HepG2 (cell line): Measurements from ENCODE around the gene ADAD2. TPM values are rescaled to one million over a fixed set of nuclear protein-coding genes. Genes with fewer than 3 reads are reported as not detected.

Source experiments
- ATAC-seq: fragments of 200-7000 bp; cut with Tn5 transposase; 3 replicates; pipeline ENCODE4 v1.9.1; 2020; ENCODE audit warnings: mild to moderate bottlenecking, moderate library complexity
- BruUV-seq: library from RNA; stranded (reverse); fragments of 400-500 nt; replicated peaks from 2 replicates; lab custom pipeline; 2021; lab: Mats Ljungman, UMichigan
- CTCF ChIA-PET: fragments of 300-600 bp; formaldehyde crosslinking; extraction: SDS; loops from one replicate; lab custom pipeline; 2021; ENCODE audit warnings: low total read pairs, inconsistent platforms, low intra/inter-chr PET ratio; lab: Yijun Ruan, JAX
- POLR2A ChIA-PET: fragments of 350-600 bp; sonication (Branson Sonifier 250); formaldehyde crosslinking; loops from one replicate; lab custom pipeline; 2020; ENCODE audit warnings: antibody characterized with exemption, inconsistent platforms; lab: Yijun Ruan, JAX
- DNase-seq: peaks from one replicate; pipeline ENCODE4 v3.0.0-alpha.2; 2015; ENCODE audit warnings: low spot score
- FAIRE-seq: peaks from 3 replicates; lab custom pipeline; 2011; peaks lifted over from hg19 to GRCh38; lab: Jason Lieb, UNC
- H2AFZ ChIP-seq: one replicate; pipeline ENCODE4 v1.6.1; 2011; ENCODE audit warnings: low read length, inconsistent platforms
- H3K27ac ChIP-seq: fragments of 300-600 bp; 3 replicates; pipeline ENCODE4 v1.8.0; 2011; ENCODE audit warnings: mixed run types, mild to moderate bottlenecking, mixed read lengths, low read length, inconsistent platforms; ENCODE audit not compliant: insufficient read depth; ENCODE audit errors: extremely low read length
- H3K27me3 ChIP-seq, 2 experiments: fragments of 200-600 bp in 1 of 2; 2 replicates in 1 of 2; 3 replicates in 1 of 2; pipeline versions ENCODE4 v1.6.0 to v1.8.0; 2011; ENCODE audit warnings: low read length in 2 of 2, mild to moderate bottlenecking in 2 of 2, moderate library complexity in 2 of 2, inconsistent platforms in 1 of 2; ENCODE audit not compliant: insufficient read depth in 2 of 2, control insufficient read depth in 1 of 2
- H3K36me3 ChIP-seq, 2 experiments: fragments of 200-600 bp in 1 of 2; replicated peaks in 1 of 2; 2 replicates in 1 of 2; 3 replicates in 1 of 2; pipeline versions ENCODE4 v1.5.1 to v1.8.0; 2011; ENCODE audit warnings: low read length in 2 of 2, inconsistent platforms in 1 of 2; ENCODE audit not compliant: insufficient read depth in 2 of 2, control insufficient read depth in 1 of 2
- H3K4me1 ChIP-seq: 2 replicates; pipeline ENCODE4 v1.5.1; 2012; ENCODE audit warnings: low read length, inconsistent platforms; ENCODE audit not compliant: insufficient read depth
- H3K4me2 ChIP-seq: 2 replicates; pipeline ENCODE4 v1.6.0; 2011; ENCODE audit warnings: low read depth, low read length, inconsistent platforms
- H3K4me3 ChIP-seq, 3 experiments: fragments of 200-600 bp in 1 of 3; sonication (generic), shearing (Covaris generic) in 1 of 3; replicated peaks in 1 of 3; 2 replicates each; pipeline ENCODE4 v1.5.1; 2011 to 2016; ENCODE audit warnings: low read length in 3 of 3, inconsistent platforms in 2 of 3, low read depth in 2 of 3, mild to moderate bottlenecking in 2 of 3, control low read depth in 1 of 3, mixed read lengths in 1 of 3; ENCODE audit not compliant: insufficient read depth in 1 of 3
- H3K79me2 ChIP-seq: one replicate; pipeline ENCODE4 v1.6.1; 2011; ENCODE audit warnings: low read length, inconsistent platforms; ENCODE audit not compliant: insufficient read depth
- H3K9ac ChIP-seq: 2 replicates; pipeline ENCODE4 v1.6.0; 2011; ENCODE audit warnings: mild to moderate bottlenecking, low read depth, low read length, inconsistent platforms; ENCODE audit not compliant: insufficient read depth
- H3K9me3 ChIP-seq: 2 replicates; pipeline ENCODE4 v1.5.1; 2012; ENCODE audit warnings: mild to moderate bottlenecking, low read length
- H4K20me1 ChIP-seq: 2 replicates; pipeline ENCODE4 v1.6.0; 2011; ENCODE audit warnings: inconsistent platforms, mild to moderate bottlenecking, low read length, moderate library complexity; ENCODE audit not compliant: insufficient read depth
- BHLHE40 ChIP-seq: IDR thresholded peaks from 2 replicates; pipeline ENCODE4 v1.6.1; 2011; ENCODE audit warnings: low read length, improper control_type of control experiment
- HHEX ChIP-seq: IDR thresholded peaks from 2 replicates; pipeline ENCODE4 v1.6.1; 2016; ENCODE audit warnings: control low read depth
- KLF12 ChIP-seq: sonication (generic); formaldehyde crosslinking; IDR thresholded peaks from 2 replicates; pipeline ENCODE4 v1.4.0; 2020; ENCODE audit warnings: missing genetic modification reagents, borderline replicate concordance
- NFE2L2 ChIP-seq: fragments of 150-350 bp; IDR thresholded peaks from 2 replicates; pipeline ENCODE4 v1.6.1; 2014; ENCODE audit warnings: low read length
- REL ChIP-seq: sonication (generic); formaldehyde crosslinking; conservative IDR thresholded peaks from 2 replicates; pipeline ENCODE4 v1.8.0; 2022; ENCODE audit warnings: mild to moderate bottlenecking, missing genetic modification reagents, moderate library complexity
- ZFYVE20 ChIP-seq: sonication (generic); formaldehyde crosslinking; IDR thresholded peaks from 2 replicates; pipeline ENCODE4 v1.8.0; 2023; ENCODE audit warnings: low read depth, mild to moderate bottlenecking, moderate library complexity, missing genetic modification reagents, borderline replicate concordance
- ZNF543 ChIP-seq: sonication (generic); formaldehyde crosslinking; IDR thresholded peaks from 2 replicates; pipeline ENCODE4 v1.4.0; 2020; ENCODE audit warnings: mild to moderate bottlenecking, missing genetic modification reagents
- ZSCAN31 ChIP-seq: sonication (generic); formaldehyde crosslinking; IDR thresholded peaks from 2 replicates; pipeline ENCODE4 v1.5.0; 2020; ENCODE audit warnings: low read depth, mild to moderate bottlenecking, missing genetic modification reagents
- WGBS: methylation state at CpG from one replicate; pipeline ENCODE4 v1.1.6; 2017; ENCODE audit warnings: low lambda C conversion rate; 5-methylcytosine and 5-hydroxymethylcytosine counted together
- in situ Hi-C: cut with HindIII; loops from 2 replicates; pipeline ENCODE4 v1.10.0; 2017; ENCODE audit warnings: low pct_unique_long_range_greater_than_20kb; ENCODE audit not compliant: extremely low pct_ligation_motif_present
- intact Hi-C: fragments of 100-400 bp; cut with micrococcal nuclease; formaldehyde crosslinking; loops from one replicate; pipeline ENCODE4 v1.10.0; 2022; ENCODE audit not compliant: unreplicated experiment
- polyA plus RNA-seq, 8 experiments: library from polyadenylated mRNA; depleted of rRNA in 3 of 8; stranded (reverse) in 7 of 8; unstranded in 1 of 8; fragments of >200 nt; fragmentation: Illumina TruSeq in 4 of 8; extraction: Trizol in 4 of 8; gene quantifications; 2 replicates each; pipeline versions ENCODE4 v1.2.1 to v1.2.3, GENCODE V29; 2011 to 2016; ENCODE audit warnings: low read depth in 4 of 8, missing spikeins in 1 of 8, mixed read lengths in 1 of 8; ENCODE audit not compliant: insufficient read depth in 1 of 8
- total RNA-seq, 5 experiments: library from RNA; depleted of rRNA; stranded (reverse); fragments of >200 nt; fragmentation: Illumina TruSeq; extraction: Trizol; gene quantifications; 2 replicates each; pipeline ENCODE4 v1.2.3, GENCODE V29; 2016; ENCODE audit warnings: low read depth in 1 of 5
- TF ChIP-seq, protein P1 (sequence below): sonication (generic); formaldehyde crosslinking; IDR thresholded peaks from 2 replicates; pipeline ENCODE4 v1.5.0; 2020; ENCODE audit warnings: mild to moderate bottlenecking, missing genetic modification reagents
- TF ChIP-seq, protein P2 (sequence below): IDR thresholded peaks from 2 replicates; pipeline ENCODE4 v1.6.1; 2016; ENCODE audit warnings: mild to moderate bottlenecking
- TF ChIP-seq, protein P3 (sequence below), 2 experiments: IDR thresholded peaks; 2 replicates each; pipeline ENCODE4 v1.6.1; 2011 to 2012; ENCODE audit warnings: low read length in 2 of 2, borderline replicate concordance in 1 of 2, low read depth in 1 of 2, mild to moderate bottlenecking in 1 of 2, moderate library complexity in 1 of 2
- TF ChIP-seq, protein P4 (sequence below): sonication (generic); formaldehyde crosslinking; IDR thresholded peaks from 2 replicates; pipeline ENCODE4 v1.9.0; 2021; ENCODE audit warnings: missing genetic modification reagents, borderline replicate concordance
- TF ChIP-seq, protein P5 (sequence below): sonication (generic); formaldehyde crosslinking; IDR thresholded peaks from 2 replicates; pipeline ENCODE4 v1.4.0; 2020; ENCODE audit warnings: missing genetic modification reagents; ENCODE audit errors: not compliant biosample characterization

ADAD2 gene
- total and polyA plus RNA-seq, 2 of the 13 experiments (the other 11 are each of a cell fraction or from before 2014, with no cell fraction given): not detected

DNA sequence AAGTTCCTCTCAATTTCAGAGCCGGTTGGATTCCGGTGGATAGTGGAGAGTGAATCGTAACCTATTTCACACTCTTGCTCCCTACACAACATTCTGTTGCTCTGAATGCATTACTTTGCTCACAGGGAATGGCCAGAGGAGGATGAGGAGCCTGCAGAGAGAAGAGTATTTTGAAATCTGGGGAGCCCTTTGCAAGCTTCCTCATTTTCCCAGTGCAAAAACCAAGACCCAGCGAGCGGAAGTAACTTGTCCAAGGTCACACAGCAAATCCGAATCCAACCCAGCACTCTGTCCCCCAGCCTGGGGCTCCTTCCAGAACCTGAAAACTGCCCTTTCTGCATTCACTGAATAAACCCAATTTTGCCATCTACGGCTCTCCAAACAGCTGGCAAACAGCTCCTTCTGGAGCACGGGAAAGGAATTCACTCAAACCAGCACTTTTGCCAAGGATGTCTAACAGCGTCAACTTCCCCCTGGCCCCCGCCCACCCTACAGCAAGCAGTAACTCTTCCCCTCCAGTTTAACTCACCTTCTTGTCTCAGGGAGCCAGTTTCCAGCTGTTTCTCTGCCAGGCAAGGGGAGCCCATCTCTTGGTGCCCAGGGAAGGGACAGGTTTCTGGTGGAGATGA lies 48.3 kb downstream of the ADAD2 start:
- Histone ChIP-seq H3K4me2 (no peak overlapping the region), H3K4me3 (no peak overlapping the region), H3K9ac (no peak overlapping the region), H3K36me3 (no peaks in the 10 kb centered on the region), H2AFZ (no peak overlapping the region), H3K27ac (no peak overlapping the region), H3K4me1 (no peaks in the 10 kb centered on the region), H3K9me3 (no peaks in the 10 kb centered on the region), H3K79me2 (no peaks in the 10 kb centered on the region), H4K20me1 (no peaks in the 10 kb centered on the region), H3K27me3 (peaks cover 6 to 68% of the 10 kb centered on the region in 2 experiments)
- in situ Hi-C loops: no loop called here
- intact Hi-C loops: no loop called here
- FAIRE-seq: no peak
- ATAC-seq: no peak
- POLR2A ChIA-PET: no interaction called here
- BruUV-seq: no TSS peak
- no peak for DNase-seq
- 24% methylated on average over 10 of the region's 10 CpGs for WGBS
- CTCF ChIA-PET: no interaction called here
- TF ChIP-seq REL (CRISPR knock-in tag) (no peak), ZFYVE20 (CRISPR knock-in tag) (no peak), NFE2L2 (no peak), ZNF543 (CRISPR knock-in tag) (no peak), BHLHE40 (no peak), ZSCAN31 (CRISPR knock-in tag) (no peak), KLF12 (CRISPR knock-in tag) (no peak), HHEX (CRISPR knock-in tag) (no peak)
- TF ChIP-seq, protein P1, sequence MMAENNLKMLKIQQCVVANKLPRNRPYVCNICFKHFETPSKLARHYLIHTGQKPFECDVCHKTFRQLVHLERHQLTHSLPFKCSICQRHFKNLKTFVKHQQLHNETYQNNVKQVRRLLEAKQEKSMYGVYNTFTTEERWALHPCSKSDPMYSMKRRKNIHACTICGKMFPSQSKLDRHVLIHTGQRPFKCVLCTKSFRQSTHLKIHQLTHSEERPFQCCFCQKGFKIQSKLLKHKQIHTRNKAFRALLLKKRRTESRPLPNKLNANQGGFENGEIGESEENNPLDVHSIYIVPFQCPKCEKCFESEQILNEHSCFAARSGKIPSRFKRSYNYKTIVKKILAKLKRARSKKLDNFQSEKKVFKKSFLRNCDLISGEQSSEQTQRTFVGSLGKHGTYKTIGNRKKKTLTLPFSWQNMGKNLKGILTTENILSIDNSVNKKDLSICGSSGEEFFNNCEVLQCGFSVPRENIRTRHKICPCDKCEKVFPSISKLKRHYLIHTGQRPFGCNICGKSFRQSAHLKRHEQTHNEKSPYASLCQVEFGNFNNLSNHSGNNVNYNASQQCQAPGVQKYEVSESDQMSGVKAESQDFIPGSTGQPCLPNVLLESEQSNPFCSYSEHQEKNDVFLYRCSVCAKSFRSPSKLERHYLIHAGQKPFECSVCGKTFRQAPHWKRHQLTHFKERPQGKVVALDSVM (CRISPR knock-in tag): no peak
- TF ChIP-seq, protein P2, sequence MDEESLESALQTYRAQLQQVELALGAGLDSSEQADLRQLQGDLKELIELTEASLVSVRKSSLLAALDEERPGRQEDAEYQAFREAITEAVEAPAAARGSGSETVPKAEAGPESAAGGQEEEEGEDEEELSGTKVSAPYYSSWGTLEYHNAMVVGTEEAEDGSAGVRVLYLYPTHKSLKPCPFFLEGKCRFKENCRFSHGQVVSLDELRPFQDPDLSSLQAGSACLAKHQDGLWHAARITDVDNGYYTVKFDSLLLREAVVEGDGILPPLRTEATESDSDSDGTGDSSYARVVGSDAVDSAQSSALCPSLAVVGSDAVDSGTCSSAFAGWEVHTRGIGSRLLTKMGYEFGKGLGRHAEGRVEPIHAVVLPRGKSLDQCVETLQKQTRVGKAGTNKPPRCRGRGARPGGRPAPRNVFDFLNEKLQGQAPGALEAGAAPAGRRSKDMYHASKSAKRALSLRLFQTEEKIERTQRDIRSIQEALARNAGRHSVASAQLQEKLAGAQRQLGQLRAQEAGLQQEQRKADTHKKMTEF (CRISPR knock-in tag): no peak
- TF ChIP-seq, protein P3, sequence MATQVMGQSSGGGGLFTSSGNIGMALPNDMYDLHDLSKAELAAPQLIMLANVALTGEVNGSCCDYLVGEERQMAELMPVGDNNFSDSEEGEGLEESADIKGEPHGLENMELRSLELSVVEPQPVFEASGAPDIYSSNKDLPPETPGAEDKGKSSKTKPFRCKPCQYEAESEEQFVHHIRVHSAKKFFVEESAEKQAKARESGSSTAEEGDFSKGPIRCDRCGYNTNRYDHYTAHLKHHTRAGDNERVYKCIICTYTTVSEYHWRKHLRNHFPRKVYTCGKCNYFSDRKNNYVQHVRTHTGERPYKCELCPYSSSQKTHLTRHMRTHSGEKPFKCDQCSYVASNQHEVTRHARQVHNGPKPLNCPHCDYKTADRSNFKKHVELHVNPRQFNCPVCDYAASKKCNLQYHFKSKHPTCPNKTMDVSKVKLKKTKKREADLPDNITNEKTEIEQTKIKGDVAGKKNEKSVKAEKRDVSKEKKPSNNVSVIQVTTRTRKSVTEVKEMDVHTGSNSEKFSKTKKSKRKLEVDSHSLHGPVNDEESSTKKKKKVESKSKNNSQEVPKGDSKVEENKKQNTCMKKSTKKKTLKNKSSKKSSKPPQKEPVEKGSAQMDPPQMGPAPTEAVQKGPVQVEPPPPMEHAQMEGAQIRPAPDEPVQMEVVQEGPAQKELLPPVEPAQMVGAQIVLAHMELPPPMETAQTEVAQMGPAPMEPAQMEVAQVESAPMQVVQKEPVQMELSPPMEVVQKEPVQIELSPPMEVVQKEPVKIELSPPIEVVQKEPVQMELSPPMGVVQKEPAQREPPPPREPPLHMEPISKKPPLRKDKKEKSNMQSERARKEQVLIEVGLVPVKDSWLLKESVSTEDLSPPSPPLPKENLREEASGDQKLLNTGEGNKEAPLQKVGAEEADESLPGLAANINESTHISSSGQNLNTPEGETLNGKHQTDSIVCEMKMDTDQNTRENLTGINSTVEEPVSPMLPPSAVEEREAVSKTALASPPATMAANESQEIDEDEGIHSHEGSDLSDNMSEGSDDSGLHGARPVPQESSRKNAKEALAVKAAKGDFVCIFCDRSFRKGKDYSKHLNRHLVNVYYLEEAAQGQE (IDR thresholded peaks at IDR 0.05; ENCODE audit: borderline replicate concordance in 1 of 2, low read depth in 1 of 2, low read length in 2 of 2): no peak
- TF ChIP-seq, protein P4, sequence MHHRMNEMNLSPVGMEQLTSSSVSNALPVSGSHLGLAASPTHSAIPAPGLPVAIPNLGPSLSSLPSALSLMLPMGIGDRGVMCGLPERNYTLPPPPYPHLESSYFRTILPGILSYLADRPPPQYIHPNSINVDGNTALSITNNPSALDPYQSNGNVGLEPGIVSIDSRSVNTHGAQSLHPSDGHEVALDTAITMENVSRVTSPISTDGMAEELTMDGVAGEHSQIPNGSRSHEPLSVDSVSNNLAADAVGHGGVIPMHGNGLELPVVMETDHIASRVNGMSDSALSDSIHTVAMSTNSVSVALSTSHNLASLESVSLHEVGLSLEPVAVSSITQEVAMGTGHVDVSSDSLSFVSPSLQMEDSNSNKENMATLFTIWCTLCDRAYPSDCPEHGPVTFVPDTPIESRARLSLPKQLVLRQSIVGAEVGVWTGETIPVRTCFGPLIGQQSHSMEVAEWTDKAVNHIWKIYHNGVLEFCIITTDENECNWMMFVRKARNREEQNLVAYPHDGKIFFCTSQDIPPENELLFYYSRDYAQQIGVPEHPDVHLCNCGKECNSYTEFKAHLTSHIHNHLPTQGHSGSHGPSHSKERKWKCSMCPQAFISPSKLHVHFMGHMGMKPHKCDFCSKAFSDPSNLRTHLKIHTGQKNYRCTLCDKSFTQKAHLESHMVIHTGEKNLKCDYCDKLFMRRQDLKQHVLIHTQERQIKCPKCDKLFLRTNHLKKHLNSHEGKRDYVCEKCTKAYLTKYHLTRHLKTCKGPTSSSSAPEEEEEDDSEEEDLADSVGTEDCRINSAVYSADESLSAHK (CRISPR knock-in tag): no peak
- TF ChIP-seq, protein P5, sequence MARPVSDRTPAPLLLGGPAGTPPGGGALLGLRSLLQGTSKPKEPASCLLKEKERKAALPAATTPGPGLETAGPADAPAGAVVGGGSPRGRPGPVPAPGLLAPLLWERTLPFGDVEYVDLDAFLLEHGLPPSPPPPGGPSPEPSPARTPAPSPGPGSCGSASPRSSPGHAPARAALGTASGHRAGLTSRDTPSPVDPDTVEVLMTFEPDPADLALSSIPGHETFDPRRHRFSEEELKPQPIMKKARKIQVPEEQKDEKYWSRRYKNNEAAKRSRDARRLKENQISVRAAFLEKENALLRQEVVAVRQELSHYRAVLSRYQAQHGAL (CRISPR knock-in tag): no peak
